RWPE1 (cell line): ENCODE data around the gene CTRB1.
A peak's percentile ranks its signal among the peaks of the same experiment; 100 is the strongest.
"Not testable (repeated sequence)": the region's sequence is repeated elsewhere in the genome, so short reads cannot be mapped to it uniquely, and the experiment has no call there.

Source experiments
- CTCF ChIA-PET: fragments of 350-600 bp; sonication (Branson Sonifier 250); formaldehyde crosslinking; extraction: SDS; loops from one replicate; lab custom pipeline; 2021; lab: Yijun Ruan, JAX
- POLR2A ChIA-PET: fragments of 400-600 bp; formaldehyde crosslinking; extraction: SDS; loops from one replicate; lab custom pipeline; 2020; ENCODE audit warnings: antibody characterized with exemption; ENCODE audit not compliant: low non-redundant PET; lab: Yijun Ruan, JAX
- DNase-seq: peaks from one replicate; pipeline ENCODE4 v3.0.0; 2012; ENCODE audit warnings: low spot score
- H3K27ac ChIP-seq: fragments of 450-650 bp; 2 replicates; pipeline ENCODE4 v1.5.1; 2017
- TF ChIP-seq, protein P1 (sequence below): fragments of 450-650 bp; conservative IDR thresholded peaks from 2 replicates; pipeline ENCODE4 v1.5.1; 2017; ENCODE audit warnings: low read depth, mild to moderate bottlenecking

The CTRB1 gene

GRCh38 chr16:75238853-75239541 is 20.2 kb downstream of the CTRB1 start:
- TF ChIP-seq, protein P1, sequence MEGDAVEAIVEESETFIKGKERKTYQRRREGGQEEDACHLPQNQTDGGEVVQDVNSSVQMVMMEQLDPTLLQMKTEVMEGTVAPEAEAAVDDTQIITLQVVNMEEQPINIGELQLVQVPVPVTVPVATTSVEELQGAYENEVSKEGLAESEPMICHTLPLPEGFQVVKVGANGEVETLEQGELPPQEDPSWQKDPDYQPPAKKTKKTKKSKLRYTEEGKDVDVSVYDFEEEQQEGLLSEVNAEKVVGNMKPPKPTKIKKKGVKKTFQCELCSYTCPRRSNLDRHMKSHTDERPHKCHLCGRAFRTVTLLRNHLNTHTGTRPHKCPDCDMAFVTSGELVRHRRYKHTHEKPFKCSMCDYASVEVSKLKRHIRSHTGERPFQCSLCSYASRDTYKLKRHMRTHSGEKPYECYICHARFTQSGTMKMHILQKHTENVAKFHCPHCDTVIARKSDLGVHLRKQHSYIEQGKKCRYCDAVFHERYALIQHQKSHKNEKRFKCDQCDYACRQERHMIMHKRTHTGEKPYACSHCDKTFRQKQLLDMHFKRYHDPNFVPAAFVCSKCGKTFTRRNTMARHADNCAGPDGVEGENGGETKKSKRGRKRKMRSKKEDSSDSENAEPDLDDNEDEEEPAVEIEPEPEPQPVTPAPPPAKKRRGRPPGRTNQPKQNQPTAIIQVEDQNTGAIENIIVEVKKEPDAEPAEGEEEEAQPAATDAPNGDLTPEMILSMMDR, result no peak
- peak overlapping the region; percentile 90 for H3K27ac ChIP-seq
- no peak for DNase-seq
- ChIA-PET POLR2A (no interaction called here), CTCF (interaction anchor here (1.1 kb wide), 1 partner anchor 146 kb away, joined by 3 read pairs; no protein-coding TSS in a partner anchor)

DNA sequence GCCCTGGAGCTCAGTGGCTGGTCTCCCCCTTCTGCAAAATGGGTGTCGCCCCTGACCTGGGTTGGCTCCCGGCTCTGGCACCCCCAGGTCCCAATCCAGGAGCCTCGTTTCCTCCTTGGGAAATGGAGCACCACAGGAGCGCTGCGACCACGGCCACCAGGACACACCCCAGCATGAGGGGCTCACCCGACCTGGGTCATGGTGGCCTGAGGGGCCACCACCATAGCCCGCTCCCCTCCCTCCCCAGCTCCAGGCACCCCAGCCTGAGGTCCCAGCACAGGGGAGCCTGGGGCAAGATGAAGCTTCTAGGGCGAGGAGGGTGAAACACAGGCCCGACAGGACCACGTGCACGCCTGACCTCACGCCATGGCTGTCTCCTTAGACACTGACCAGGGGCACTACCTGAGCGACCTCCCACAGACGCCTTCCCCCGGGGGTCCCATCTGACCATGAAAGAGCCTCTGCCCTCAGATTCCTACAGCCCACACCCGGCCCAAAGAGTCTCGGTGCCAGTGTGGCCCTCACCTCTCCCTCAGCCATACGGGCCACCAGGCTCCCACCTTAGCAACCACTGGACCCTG is 20.8 kb downstream of the CTRB1 start:
- TF ChIP-seq, protein P1, result no peak
- CTCF ChIA-PET, result no interaction called here
- peak overlapping the region; percentile 90 for H3K27ac ChIP-seq
- no peak for DNase-seq
- POLR2A ChIA-PET, result no interaction called here

DNA sequence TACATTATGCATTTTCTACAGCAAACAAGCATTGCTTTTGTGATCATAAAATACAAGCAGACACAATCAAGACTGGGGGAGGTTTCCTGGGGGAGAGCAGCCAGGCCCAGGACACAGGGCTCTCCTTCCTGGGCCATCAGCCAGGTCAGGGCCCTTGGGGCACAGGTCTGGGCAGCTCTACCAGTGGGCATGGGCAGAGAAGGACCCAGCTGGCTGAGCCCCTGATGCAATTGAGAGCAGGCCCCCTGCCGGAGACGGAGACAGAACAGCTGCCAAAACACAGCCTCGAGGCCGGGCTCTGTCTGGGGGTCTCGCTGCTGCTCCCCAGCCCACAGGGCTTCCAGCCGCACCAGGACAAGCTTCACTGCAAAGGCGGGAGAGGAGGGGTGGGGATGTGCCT is 21.8 kb downstream of the CTRB1 start:
- CTCF ChIA-PET, POLR2A ChIA-PET, DNase-seq: not testable (repeated sequence)
- peak overlapping the region; percentile 90 for H3K27ac ChIP-seq

DNA sequence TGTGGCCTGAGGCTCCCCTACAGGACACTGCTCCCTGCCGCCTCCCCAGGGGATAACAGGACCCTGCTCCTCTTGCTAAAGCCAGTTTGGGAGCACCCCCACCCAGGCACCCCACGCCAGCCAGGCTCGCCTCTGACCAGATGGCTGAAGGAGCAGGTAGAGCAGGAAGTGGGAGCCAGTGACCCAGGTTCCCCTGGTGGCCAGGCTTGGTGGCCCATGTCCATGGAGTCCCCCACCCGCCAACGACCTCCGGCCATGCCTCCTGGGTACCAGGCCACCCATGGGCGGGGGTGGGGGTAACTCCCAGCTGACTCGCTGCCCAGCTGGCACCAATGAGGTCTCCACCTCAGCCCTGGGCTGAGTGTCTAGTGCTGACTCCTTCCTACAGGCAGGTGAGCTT is 22.6 kb downstream of the CTRB1 start:
- no peak for DNase-seq
- TF ChIP-seq, protein P1, result no peak
- peak overlapping the region; percentile 98 for H3K27ac ChIP-seq
- CTCF ChIA-PET, result no interaction called here
- POLR2A ChIA-PET, result no interaction called here

DNA sequence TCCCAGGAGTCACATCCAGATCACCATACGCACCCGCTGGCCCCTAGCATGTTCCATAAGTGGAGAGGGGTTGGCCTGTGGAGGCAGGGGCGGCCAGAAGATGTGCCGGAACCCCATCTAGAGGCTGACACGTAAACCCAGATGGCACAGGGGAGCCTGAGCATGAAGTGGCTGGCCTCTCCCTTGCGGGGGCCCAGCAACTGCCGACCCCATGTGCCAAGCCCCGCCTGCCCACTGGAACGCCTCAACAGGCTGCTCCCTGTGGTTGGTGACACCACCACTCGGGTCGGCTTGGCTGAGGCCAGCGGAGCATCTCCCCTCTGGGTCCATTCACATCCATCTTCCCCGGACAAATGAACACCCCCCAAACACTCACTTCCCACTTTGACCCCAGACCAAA is 23.2 kb downstream of the CTRB1 start:
- H3K27ac ChIP-seq, result peak overlapping the region; percentile 98
- no peak for DNase-seq
- ChIA-PET CTCF (no interaction called here), POLR2A (no interaction called here)
- TF ChIP-seq, protein P1, result no peak

- peak overlapping the region; percentile 98 for H3K27ac ChIP-seq
- CTCF ChIA-PET, result interaction anchor here (0.6 kb wide), 2 partner anchors 21 to 80 kb away, joined by 5 to 9 read pairs; no protein-coding TSS in a partner anchor
- POLR2A ChIA-PET, DNase-seq: not testable (repeated sequence)
Measured at GRCh38 chr16:75242436-75243078, 23.8 kb downstream of the CTRB1 start.

- H3K27ac ChIP-seq, result peak overlapping the region; percentile 98
- no peak for DNase-seq
- TF ChIP-seq, protein P1, result no peak
- ChIA-PET CTCF (no interaction called here), POLR2A (no interaction called here)
Measured at GRCh38 chr16:75243667-75244224, 25.0 kb downstream of the CTRB1 start.
